ENCODE data around the gene CFAP99.

DNA sequence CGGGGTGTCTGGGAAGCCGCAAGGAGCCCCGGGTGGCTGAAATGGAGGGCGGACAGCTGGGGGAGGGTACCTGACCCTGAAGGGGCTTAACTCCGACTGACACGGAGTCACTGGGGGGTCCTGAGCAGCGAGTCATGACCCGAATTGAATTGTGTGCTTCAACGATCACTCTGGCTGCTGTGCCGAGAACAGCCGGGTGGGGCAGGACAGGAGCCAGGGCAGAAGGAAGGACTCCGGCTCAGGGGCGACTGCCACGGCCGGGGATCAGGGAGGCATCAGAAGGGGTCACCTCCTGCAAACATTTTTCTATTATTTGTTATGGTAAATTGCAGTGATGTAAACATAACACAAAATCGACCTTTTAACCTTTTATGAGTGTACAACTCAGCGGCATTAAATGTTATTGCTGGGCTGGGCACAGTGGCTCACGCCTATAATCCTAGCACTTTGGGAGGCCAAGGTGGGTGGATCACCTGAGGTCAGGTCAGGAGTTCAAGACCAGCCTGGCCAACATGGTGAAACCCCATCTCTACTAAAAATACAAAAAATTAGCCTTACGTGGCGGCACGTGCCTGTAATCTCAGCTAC lies 21.9 kb upstream of the CFAP99 start:
- TF ChIP-seq, protein P1, sequence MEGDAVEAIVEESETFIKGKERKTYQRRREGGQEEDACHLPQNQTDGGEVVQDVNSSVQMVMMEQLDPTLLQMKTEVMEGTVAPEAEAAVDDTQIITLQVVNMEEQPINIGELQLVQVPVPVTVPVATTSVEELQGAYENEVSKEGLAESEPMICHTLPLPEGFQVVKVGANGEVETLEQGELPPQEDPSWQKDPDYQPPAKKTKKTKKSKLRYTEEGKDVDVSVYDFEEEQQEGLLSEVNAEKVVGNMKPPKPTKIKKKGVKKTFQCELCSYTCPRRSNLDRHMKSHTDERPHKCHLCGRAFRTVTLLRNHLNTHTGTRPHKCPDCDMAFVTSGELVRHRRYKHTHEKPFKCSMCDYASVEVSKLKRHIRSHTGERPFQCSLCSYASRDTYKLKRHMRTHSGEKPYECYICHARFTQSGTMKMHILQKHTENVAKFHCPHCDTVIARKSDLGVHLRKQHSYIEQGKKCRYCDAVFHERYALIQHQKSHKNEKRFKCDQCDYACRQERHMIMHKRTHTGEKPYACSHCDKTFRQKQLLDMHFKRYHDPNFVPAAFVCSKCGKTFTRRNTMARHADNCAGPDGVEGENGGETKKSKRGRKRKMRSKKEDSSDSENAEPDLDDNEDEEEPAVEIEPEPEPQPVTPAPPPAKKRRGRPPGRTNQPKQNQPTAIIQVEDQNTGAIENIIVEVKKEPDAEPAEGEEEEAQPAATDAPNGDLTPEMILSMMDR (IDR thresholded peaks at IDR 0.05) = no peak
- TF ChIP-seq EZH2 (IDR thresholded peaks at IDR 0.05; ENCODE audit: borderline replicate concordance, insufficient read depth, low read depth, low read length, poor library complexity, severe bottlenecking) = no peak

All from B cell (primary cell).